ENCODE measurements around the gene CFAP45. TPM values are rescaled to one million over a fixed set of nuclear protein-coding genes. Genes with fewer than 3 reads are reported as not detected.

The CFAP45 gene
- total RNA-seq, 1 experiment from 2014 or later: 0.48 TPM

- H3K4me3 Mint-ChIP-seq: no peak overlapping the region
These were observed 72.9 kb downstream of the CFAP45 start for GRCh38 chr1:159827102-159827490.

More at GRCh38 chr1:159827102-159827490, 72.9 kb downstream of the CFAP45 start:
- CTCF ChIA-PET: interaction anchor here (1.1 to 1.8 kb wide), 4 partner anchors 28 to 180 kb away, joined by 4 to 10 read pairs (median 6); no protein-coding TSS in a partner anchor
- Mint-ChIP-seq H3K27me3 (ENCODE audit: low read depth) (peaks cover 17% of the 10 kb centered on the region), H3K36me3 (no peaks in the 10 kb centered on the region), H3K9me3 (no peaks in the 10 kb centered on the region), H3K27ac (no peak overlapping the region), H3K4me1 (peaks cover 12% of the 10 kb centered on the region)
- POLR2A ChIA-PET: no interaction called here
- DNase-seq (ENCODE audit: low spot score): no peak
- TF ChIP-seq SP1 (CRISPR knock-in tag; conservative IDR thresholded peaks at IDR 0.05): no peak
- no peak for TF ChIP-seq ZNF281 (CRISPR knock-in tag; IDR thresholded peaks at IDR 0.05)
- no peak for TF ChIP-seq MAX (CRISPR knock-in tag; IDR thresholded peaks at IDR 0.05)
- no peak for TF ChIP-seq RELA (CRISPR knock-in tag; IDR thresholded peaks at IDR 0.05; ENCODE audit: borderline replicate concordance)
- TF ChIP-seq ZNF121 (CRISPR knock-in tag; IDR thresholded peaks at IDR 0.05): no peak
- TF ChIP-seq ZBTB21 (CRISPR knock-in tag; IDR thresholded peaks at IDR 0.05; ENCODE audit: borderline replicate concordance): no peak
- no peak for TF ChIP-seq MXD4 (CRISPR knock-in tag; IDR thresholded peaks at IDR 0.05; ENCODE audit: borderline replicate concordance)
- no peak for TF ChIP-seq AFF4 (CRISPR knock-in tag; IDR thresholded peaks at IDR 0.05; ENCODE audit: borderline replicate concordance)
- no peak for TF ChIP-seq ATF2 (CRISPR knock-in tag; IDR thresholded peaks at IDR 0.05; ENCODE audit: borderline replicate concordance, low read depth)
- no peak for TF ChIP-seq USF2 (CRISPR knock-in tag; IDR thresholded peaks at IDR 0.05)
- TF ChIP-seq E2F5 (CRISPR knock-in tag; IDR thresholded peaks at IDR 0.05): no peak
- no peak for TF ChIP-seq JAZF1 (CRISPR knock-in tag; IDR thresholded peaks at IDR 0.05)
- no peak for TF ChIP-seq ESRRA (CRISPR knock-in tag; IDR thresholded peaks at IDR 0.05; ENCODE audit: borderline replicate concordance)
- TF ChIP-seq NFYB (CRISPR knock-in tag; conservative IDR thresholded peaks at IDR 0.05; ENCODE audit: low read depth): no peak
- no peak for TF ChIP-seq PRRX2 (CRISPR knock-in tag; IDR thresholded peaks at IDR 0.05)
- no peak for TF ChIP-seq ERG (CRISPR knock-in tag; IDR thresholded peaks at IDR 0.05)
- TF ChIP-seq USF1 (CRISPR knock-in tag; IDR thresholded peaks at IDR 0.05): no peak
- TF ChIP-seq IRF1 (CRISPR knock-in tag; IDR thresholded peaks at IDR 0.05): no peak
- TF ChIP-seq FOXK1 (CRISPR knock-in tag; IDR thresholded peaks at IDR 0.05): no peak
- ATAC-seq: no peak
